ENCODE data around the gene ABCA10. TPM values are rescaled to one million over a fixed set of nuclear protein-coding genes. Genes with fewer than 3 reads are reported as not detected.

Gene ABCA10
- total and polyA plus RNA-seq, 2 of the 13 experiments (the other 11 are each of a cell fraction or from before 2014, with no cell fraction given) = 0.02 to 0.08 TPM

GRCh38 chr17:69268543-69269014 is 40.0 kb upstream of the ABCA10 start (continued):
- TF ChIP-seq, protein P1, sequence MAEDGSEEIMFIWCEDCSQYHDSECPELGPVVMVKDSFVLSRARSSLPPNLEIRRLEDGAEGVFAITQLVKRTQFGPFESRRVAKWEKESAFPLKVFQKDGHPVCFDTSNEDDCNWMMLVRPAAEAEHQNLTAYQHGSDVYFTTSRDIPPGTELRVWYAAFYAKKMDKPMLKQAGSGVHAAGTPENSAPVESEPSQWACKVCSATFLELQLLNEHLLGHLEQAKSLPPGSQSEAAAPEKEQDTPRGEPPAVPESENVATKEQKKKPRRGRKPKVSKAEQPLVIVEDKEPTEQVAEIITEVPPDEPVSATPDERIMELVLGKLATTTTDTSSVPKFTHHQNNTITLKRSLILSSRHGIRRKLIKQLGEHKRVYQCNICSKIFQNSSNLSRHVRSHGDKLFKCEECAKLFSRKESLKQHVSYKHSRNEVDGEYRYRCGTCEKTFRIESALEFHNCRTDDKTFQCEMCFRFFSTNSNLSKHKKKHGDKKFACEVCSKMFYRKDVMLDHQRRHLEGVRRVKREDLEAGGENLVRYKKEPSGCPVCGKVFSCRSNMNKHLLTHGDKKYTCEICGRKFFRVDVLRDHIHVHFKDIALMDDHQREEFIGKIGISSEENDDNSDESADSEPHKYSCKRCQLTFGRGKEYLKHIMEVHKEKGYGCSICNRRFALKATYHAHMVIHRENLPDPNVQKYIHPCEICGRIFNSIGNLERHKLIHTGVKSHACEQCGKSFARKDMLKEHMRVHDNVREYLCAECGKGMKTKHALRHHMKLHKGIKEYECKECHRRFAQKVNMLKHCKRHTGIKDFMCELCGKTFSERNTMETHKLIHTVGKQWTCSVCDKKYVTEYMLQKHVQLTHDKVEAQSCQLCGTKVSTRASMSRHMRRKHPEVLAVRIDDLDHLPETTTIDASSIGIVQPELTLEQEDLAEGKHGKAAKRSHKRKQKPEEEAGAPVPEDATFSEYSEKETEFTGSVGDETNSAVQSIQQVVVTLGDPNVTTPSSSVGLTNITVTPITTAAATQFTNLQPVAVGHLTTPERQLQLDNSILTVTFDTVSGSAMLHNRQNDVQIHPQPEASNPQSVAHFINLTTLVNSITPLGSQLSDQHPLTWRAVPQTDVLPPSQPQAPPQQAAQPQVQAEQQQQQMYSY (CRISPR knock-in tag; IDR thresholded peaks at IDR 0.05) = no peak
- TF ChIP-seq ZFP90 (CRISPR knock-in tag; IDR thresholded peaks at IDR 0.05; ENCODE audit: borderline replicate concordance) (no peak), NCOA1 (CRISPR knock-in tag; IDR thresholded peaks at IDR 0.05) (no peak), MLX (CRISPR knock-in tag; IDR thresholded peaks at IDR 0.05) (no peak), NFIB (CRISPR knock-in tag; IDR thresholded peaks at IDR 0.05; ENCODE audit: borderline replicate concordance) (no peak), MEIS1 (CRISPR knock-in tag; IDR thresholded peaks at IDR 0.05; ENCODE audit: borderline replicate concordance) (no peak), RFX1 (IDR thresholded peaks at IDR 0.05) (no peak), SRSF4 (IDR thresholded peaks at IDR 0.05; ENCODE audit: low read depth, low read length, poor library complexity, severe bottlenecking) (no peak), HCFC1 (IDR thresholded peaks at IDR 0.05; ENCODE audit: low read depth, low read length) (no peak), ZNF615 (CRISPR knock-in tag; IDR thresholded peaks at IDR 0.05; ENCODE audit: borderline replicate concordance) (no peak), ZNF644 (CRISPR knock-in tag; IDR thresholded peaks at IDR 0.05; ENCODE audit: low read depth) (0 out of 2 replicates have a peak, but pooled peaks have one; percentile 64), ZNF574 (CRISPR knock-in tag; IDR thresholded peaks at IDR 0.05) (peak; percentile 34; the same call in 1 of the 2 replicates), RBM39 (IDR thresholded peaks at IDR 0.05; ENCODE audit: low read depth, low read length, poor library complexity, severe bottlenecking) (no peak), ZNF350 (CRISPR knock-in tag; IDR thresholded peaks at IDR 0.05; ENCODE audit: borderline replicate concordance, low read depth) (no peak), SNAPC2 (CRISPR knock-in tag; IDR thresholded peaks at IDR 0.05) (no peak), ZKSCAN8 (CRISPR knock-in tag; IDR thresholded peaks at IDR 0.05; ENCODE audit: borderline replicate concordance) (no peak), ZNF569 (CRISPR knock-in tag; IDR thresholded peaks at IDR 0.05; ENCODE audit: borderline replicate concordance) (no peak), ZNF263 (CRISPR knock-in tag; IDR thresholded peaks at IDR 0.05) (no peak)
- TF ChIP-seq, protein P2, sequence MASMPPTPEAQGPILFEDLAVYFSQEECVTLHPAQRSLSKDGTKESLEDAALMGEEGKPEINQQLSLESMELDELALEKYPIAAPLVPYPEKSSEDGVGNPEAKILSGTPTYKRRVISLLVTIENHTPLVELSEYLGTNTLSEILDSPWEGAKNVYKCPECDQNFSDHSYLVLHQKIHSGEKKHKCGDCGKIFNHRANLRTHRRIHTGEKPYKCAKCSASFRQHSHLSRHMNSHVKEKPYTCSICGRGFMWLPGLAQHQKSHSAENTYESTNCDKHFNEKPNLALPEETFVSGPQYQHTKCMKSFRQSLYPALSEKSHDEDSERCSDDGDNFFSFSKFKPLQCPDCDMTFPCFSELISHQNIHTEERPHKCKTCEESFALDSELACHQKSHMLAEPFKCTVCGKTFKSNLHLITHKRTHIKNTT (CRISPR knock-in tag; IDR thresholded peaks at IDR 0.05) = no peak
- TF ChIP-seq, protein P3, sequence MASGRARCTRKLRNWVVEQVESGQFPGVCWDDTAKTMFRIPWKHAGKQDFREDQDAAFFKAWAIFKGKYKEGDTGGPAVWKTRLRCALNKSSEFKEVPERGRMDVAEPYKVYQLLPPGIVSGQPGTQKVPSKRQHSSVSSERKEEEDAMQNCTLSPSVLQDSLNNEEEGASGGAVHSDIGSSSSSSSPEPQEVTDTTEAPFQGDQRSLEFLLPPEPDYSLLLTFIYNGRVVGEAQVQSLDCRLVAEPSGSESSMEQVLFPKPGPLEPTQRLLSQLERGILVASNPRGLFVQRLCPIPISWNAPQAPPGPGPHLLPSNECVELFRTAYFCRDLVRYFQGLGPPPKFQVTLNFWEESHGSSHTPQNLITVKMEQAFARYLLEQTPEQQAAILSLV (CRISPR knock-in tag; IDR thresholded peaks at IDR 0.05; ENCODE audit: borderline replicate concordance) = no peak
